Measurements from ENCODE around the gene TBC1D9.

Gene TBC1D9

GRCh38 chr4:140701071-140701470 is 55.1 kb downstream of the TBC1D9 start (continued):
- no peak for TF ChIP-seq YY2 (tag by site-specific recombination; IDR thresholded peaks at IDR 0.05)
- TF ChIP-seq ZNF302 (tag by site-specific recombination; IDR thresholded peaks at IDR 0.05; ENCODE audit: low read depth) = no peak
- no peak for TF ChIP-seq ZNF184 (tag by site-specific recombination; IDR thresholded peaks at IDR 0.05)

GRCh38 chr4:140697709-140698560 is 58.2 kb downstream of the TBC1D9 start:
- Histone ChIP-seq H3K36me3 (ENCODE audit: control insufficient read depth in 2 of 2, insufficient read depth in 1 of 2, low read length in 2 of 2) (peaks cover 0 to 23% of the 10 kb centered on the region in 2 experiments; a peak in 2 of 3 replicates), H3K4me1 (ENCODE audit: control insufficient read depth, insufficient read depth, low read length) (no peaks in the 10 kb centered on the region), H3K27ac (ENCODE audit: extremely low read depth, low read depth, low read length) (no peak overlapping the region), H3K4me3 (ENCODE audit: low read depth, low read length) (no peak overlapping the region), H3K9me3 (ENCODE audit: control insufficient read depth, insufficient read depth, low read depth, low read length) (no peaks in the 10 kb centered on the region)
- ChIA-PET POLR2A (interaction anchor here (0.6 kb wide), 1 partner anchor 136 kb away, joined by 3 read pairs; no protein-coding TSS in a partner anchor), CTCF (no interaction called here)
- TF ChIP-seq ZNF140 (tag by site-specific recombination; IDR thresholded peaks at IDR 0.05) (no peak), ZNF132 (tag by site-specific recombination; IDR thresholded peaks at IDR 0.05; ENCODE audit: borderline replicate concordance) (no peak), SALL2 (tag by site-specific recombination; IDR thresholded peaks at IDR 0.05; ENCODE audit: borderline replicate concordance) (no peak), ZNF704 (tag by site-specific recombination; IDR thresholded peaks at IDR 0.05) (no peak), ZNF777 (tag by site-specific recombination; IDR thresholded peaks at IDR 0.05; ENCODE audit: borderline replicate concordance) (no peak), ZNF2 (tag by site-specific recombination; IDR thresholded peaks at IDR 0.05) (no peak), ZNF791 (tag by site-specific recombination; IDR thresholded peaks at IDR 0.05) (no peak), ZBTB26 (tag by site-specific recombination; optimal IDR thresholded peaks at IDR 0.05) (no peak), ZNF658 (tag by site-specific recombination; IDR thresholded peaks at IDR 0.05) (no peak), ZNF548 (tag by site-specific recombination; IDR thresholded peaks at IDR 0.05) (no peak), AEBP2 (tag by site-specific recombination; IDR thresholded peaks at IDR 0.05; ENCODE audit: borderline replicate concordance) (no peak), SETDB1 (IDR thresholded peaks at IDR 0.05; ENCODE audit: insufficient read length, low read length) (no peak), GLI2 (tag by site-specific recombination; IDR thresholded peaks at IDR 0.05; ENCODE audit: borderline replicate concordance, low read depth) (no peak)

GRCh38 chr4:140695483-140695882 is 60.7 kb downstream of the TBC1D9 start:
- POLR2A ChIA-PET = interaction anchor here (0.9 kb wide), 1 partner anchor 27 kb away, joined by 3 read pairs; no protein-coding TSS in a partner anchor
- Histone ChIP-seq H3K9me3 (ENCODE audit: control insufficient read depth, insufficient read depth, low read depth, low read length) (no peaks in the 10 kb centered on the region), H3K36me3 (ENCODE audit: control insufficient read depth in 2 of 2, insufficient read depth in 1 of 2, low read length in 2 of 2) (peaks cover 0 to 13% of the 10 kb centered on the region in 2 experiments; a peak in 2 of 3 replicates), H3K27ac (ENCODE audit: extremely low read depth, low read depth, low read length) (no peak overlapping the region), H3K4me1 (ENCODE audit: control insufficient read depth, insufficient read depth, low read length) (no peaks in the 10 kb centered on the region), H3K4me3 (ENCODE audit: low read depth, low read length) (no peak overlapping the region)
- CTCF ChIA-PET = no interaction called here
- TF ChIP-seq ZNF768 (tag by site-specific recombination; IDR thresholded peaks at IDR 0.05) (no peak), ZNF398 (tag by site-specific recombination; IDR thresholded peaks at IDR 0.05) (no peak), ZSCAN18 (tag by site-specific recombination; IDR thresholded peaks at IDR 0.05) (no peak), ZNF146 (tag by site-specific recombination; IDR thresholded peaks at IDR 0.05) (no peak), HOXD13 (CRISPR knock-in tag; IDR thresholded peaks at IDR 0.05; ENCODE audit: borderline replicate concordance) (no peak), GLI4 (tag by site-specific recombination; IDR thresholded peaks at IDR 0.05) (no peak), ZNF585B (tag by site-specific recombination; IDR thresholded peaks at IDR 0.05) (no peak), PRDM6 (tag by site-specific recombination; IDR thresholded peaks at IDR 0.05) (no peak)

Measured in HEK293 (cell line).